GM21737 (cell line): ENCODE data around the gene CLEC16A.

Experiments used
- ATAC-seq: cut with Tn5 transposase; IDR thresholded peaks from one replicate; pipeline ENCODE4 v1.9.1; 2021; ENCODE audit warnings: mild to moderate bottlenecking, moderate library complexity; ENCODE audit not compliant: unreplicated experiment

The CLEC16A gene

DNA sequence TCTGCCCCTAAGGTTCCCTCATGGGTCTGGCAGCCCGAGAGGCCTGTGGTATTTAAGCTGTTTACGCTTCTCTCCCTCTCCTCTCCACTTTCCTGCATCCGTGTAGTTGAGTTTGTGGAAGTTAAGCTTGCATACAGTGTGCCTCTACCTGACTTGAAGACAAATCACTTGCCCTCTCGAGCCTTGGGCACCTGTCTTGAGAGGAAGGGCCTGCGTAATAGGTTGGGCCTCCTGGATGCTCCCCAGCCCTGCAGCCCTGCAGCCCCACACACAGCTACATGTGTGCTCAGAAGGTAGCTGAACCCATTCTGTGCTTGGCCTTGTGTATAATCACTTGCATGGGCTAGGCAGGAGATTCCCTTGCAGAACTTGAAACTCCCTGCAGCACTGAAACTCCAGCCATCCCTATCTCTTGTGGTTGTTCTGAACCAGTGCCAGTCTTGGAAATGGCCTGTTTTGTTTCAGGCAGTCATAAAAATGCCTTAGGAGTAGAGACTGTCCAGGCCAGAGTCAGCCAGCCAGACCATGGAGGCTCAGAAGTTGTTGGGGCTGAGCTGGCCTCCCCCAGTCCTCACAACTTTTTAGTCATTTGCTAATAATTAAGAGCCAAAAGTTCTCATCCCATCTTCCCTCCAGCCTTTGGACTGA is 134.6 kb downstream of the CLEC16A start:
- no peak for ATAC-seq

DNA sequence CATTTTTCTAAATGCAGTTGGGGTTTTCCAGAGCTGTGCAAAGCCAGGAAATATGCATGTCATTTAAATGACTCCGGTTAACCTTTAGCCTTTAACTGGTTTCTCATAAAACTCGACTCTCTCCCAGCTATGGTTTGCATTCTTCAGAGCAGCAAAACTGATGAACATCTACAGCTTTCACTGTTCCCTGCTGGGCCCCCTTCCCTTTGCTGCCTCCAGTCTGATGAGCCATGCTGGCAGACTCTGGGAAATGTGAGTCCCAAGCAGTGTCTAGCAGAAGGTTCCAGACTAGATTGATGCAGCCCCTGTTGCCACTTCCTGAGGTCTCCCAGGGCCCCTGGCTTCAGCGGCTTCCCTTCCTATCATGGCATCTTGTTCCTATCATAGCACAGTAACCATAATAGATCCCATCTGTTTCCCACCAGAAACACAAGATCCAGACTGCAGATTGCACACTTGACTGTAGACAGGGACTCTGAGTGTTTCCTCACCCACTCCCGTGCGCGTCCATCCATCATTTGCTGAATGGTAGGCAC is 135.4 kb downstream of the CLEC16A start:
- ATAC-seq = no peak

DNA sequence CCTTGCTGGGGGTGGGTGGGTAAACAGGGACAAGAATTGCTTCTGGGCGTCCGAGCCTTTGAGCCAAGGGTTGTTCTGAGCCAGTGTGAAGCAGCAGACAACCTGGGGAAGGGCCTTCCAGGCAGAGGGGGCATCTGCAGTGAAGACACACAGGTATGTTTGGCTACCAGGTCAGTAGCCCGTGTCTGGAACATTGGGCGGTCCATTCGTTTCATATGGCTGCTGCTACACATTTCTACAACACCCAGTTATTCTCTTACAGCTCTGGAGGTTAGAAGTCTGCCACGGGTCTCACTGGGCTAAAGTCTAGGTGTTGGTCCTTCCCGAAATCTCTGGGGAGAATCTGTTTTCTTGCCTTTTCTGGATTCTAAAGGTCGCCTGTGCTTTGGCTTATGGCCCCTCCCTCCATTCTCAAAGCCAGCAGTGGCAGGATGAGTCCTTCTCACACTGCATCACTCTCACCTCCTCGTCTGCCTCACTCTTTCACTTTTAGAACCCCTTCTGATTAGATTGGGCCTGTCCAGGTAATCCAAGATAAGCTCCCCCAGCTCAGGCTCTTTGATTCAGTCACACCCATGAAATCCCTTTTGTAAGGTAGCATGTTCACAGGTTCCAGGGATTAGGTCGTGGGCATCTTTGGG is 136.1 kb downstream of the CLEC16A start:
- no peak for ATAC-seq

DNA sequence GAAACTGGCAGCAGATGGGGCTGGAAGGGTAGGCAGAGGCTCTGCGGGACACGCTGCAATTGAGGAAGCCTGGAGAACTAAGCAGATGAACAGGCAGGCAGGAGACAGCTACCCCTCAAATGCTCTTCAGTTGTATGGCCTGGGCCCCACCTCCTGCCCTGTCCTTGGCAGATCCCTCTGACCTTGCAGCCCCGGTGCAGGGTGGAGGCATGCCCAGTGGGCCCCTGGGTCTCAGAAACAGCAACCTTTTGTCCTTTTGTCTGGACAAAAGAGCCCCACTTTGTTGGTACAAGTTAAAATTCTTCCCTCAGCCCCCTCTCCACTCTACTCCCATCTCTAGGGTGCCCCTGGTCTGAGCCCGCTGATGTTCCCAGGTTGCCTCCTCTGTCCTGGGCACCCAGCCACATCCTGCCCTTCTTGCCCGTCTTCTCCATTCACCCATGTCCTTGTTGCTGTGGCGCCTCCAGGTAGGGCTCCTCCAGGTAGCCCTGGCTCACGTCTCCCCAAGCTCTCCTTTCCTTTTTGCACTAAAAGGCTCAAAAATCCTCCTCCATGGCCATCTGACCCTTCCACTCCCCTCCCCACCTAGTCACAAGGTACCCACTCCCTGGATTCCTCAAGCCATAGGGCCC is 136.8 kb downstream of the CLEC16A start:
- ATAC-seq = no peak

DNA sequence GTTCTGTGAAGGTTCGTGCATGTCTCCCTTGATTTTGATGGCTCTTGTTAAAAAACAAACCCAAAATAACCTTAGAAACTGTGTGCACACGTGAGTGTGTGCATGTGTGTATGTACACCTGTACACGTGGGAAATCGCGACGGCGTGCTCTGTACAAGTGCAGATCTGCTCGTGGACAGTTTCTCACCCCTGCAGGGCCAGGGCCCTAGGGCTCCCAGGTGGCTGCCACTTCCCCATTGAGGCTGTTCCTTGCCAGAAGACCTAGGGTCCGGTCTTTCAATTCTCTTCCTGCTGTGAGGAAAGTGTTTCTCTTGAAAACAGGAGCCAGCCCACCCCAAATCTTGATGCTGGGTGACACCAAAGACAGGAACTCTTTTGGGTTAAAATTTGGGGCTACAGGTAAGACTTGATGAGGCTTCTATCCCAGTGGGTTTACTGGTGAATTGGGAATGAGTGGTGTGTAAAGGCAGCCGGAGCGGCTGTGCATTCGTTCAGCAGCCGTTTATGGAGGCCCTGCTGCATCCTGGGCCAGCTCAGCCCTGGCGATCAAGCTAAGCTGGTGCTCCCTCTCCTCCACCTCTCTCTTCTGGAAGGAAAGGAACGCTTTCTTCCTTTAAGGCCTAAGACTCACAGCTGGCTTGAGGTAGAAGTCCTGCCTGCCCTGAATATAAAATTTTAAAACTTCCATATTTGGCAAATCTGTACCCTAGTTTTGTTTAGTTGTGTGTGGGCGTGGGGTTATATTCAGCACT is 137.9 kb downstream of the CLEC16A start:
- no peak for ATAC-seq

DNA sequence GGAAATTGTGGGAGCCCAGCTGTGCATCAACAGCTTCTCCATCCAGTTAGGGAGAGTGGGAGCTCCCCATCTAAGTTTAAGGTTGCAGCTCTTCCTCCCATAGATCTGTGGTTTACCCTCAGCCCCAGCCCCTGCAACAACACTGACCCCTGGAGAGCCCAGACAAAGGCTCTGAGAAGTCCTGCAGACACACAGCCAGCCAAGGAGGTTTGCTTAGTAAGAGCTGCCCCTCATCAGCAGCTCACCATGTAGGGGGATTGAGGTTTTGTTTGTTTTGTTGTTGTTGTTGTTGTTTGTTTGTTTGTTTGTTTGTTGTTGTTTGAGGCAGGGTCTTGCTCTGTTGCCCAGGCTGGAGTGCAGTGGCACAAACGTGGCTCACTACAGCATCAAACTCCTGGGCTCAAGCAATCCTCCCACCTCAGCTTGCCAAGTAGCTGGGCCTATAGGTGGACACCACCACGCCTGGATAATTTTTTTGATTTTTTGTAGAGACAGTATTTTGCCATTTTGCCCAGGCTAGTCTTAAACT is 138.6 kb downstream of the CLEC16A start:
- no peak for ATAC-seq

DNA sequence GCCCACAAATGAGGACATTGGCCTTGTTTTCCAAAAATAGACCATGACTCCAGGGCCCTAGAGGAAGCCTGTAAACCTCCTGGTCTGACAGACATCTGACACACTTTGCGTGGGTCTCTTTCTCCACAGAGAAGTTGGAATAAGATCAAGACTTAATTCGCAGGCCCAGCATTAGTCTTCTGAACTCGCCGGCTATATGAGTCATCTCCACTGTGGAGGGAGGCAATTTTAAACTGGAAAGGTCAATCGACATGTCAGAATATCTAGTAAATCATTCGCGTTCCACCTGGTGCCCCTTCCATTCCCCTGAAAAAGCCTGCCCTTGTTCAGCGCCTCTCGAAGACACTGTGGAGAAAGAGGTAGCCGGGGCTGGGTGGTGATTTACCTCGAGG is 140.1 kb downstream of the CLEC16A start:
- ATAC-seq = no peak

DNA sequence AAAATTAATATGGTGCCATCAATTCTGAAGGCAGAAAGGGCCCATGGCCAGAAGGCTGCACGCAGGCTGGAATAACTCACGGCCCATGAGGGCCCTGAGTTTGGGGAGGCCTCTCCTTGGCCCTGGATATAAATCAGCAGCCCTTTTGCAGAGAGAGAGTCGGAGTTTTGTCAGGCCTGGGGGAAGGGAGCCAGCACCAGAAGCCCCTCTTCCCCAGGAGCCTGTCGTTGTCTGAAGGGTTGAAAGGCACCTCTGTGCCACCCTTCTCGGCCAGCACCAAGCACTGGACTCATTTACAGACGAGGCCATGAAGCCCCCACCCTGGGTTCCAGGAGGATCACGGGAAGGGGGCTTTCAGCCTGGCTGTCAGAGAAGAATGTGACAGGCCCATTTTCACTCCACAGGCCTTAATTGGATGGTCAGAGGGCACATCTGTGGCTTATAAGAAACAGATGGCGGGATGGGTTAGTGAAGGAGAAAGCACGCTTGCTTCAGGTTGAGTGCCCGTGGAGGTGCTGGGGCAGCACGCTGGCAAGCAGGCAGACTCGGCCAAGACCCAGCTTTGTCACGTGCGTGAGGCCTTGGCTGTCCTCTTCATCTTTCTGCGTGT is 140.6 kb downstream of the CLEC16A start:
- ATAC-seq = no peak

DNA sequence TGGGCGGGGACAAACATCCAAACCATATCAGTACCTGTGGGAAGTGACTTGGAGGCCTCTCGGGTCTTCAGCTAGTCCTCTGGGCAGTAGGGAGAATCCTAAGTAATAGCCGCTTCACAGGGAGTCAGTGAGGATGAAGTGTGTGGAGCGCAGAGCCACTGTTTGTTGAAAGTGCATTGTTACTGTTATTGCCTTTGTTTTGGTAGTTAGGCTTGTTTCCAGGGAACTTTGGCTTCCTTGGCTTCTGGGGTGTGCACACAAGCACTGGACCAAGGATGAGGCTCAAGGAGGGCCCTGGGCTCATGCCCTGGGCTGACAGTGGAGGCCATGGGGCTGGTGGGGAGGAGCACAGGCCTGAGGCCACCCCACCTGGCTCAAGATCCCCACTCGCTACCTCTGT is 141.6 kb downstream of the CLEC16A start:
- ATAC-seq = no peak

DNA sequence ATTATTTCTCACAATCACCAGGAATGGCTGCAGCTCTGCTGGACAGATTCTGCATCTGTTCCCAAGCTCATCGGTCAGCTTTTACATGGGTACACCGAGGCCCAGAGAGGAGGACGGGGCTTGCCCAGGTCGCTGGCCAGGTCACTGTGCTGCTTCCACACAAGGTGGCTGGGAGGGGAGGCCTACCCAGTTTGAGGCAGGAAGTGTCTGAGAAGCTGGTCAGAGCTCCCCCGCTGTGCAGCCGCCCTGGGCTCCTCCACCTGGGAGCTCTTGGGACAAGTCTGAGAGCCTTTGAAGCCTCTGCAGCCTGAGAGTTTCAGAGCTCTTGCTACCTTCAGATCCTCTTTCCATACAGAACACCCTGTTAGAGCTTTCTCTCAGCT is 143.3 kb downstream of the CLEC16A start:
- no peak for ATAC-seq

DNA sequence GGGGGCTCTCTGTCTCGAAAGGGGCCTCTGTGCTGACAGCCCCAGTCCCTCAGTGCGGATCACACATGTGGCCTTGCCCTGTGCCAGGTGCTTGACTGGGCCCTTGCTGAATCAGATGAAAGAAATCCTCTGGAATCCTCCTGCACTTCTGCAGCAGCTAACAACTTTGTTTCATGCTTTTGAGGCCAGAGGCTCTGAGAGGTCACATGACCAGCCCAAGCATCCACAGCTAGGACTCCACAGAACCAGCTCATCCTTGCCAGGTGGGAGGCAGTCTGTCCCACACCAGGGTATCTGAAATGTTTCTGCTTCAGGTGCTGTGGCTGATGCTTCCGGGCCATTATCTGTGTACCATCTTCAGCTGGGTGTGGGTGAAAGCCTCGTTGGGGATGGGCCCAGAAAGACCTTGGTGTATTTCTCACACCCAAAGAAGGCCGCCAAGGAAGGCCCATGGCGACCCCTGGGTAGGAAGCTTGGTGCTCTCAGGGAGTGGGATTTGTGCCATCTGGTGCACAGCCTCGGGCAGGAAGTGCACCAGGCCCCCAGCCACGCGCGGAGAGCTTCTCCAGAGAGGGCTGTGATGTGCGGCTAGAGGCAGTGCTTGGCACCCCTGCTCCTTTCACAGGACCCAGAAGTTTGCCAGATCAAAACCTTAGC is 143.8 kb downstream of the CLEC16A start:
- ATAC-seq = no peak

DNA sequence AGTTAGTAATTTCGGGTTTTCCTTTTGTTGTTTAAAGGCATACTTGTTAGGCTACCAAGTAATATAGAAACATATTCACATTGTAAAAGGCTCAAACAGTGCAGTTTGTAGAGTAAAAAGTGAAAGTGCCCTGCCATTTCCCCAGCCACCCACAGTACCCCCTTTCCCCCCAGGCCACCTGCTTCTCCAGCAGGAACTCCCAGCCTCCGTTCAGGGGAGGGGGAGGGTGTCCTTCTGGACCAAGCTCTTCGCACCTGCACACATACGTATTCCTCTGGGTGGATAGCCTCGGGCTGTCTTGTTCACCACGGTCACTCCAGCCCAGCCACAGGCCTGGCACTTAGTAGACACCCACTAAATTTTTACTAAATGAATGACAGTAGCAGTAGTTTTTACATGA is 144.5 kb downstream of the CLEC16A start:
- ATAC-seq = no peak

DNA sequence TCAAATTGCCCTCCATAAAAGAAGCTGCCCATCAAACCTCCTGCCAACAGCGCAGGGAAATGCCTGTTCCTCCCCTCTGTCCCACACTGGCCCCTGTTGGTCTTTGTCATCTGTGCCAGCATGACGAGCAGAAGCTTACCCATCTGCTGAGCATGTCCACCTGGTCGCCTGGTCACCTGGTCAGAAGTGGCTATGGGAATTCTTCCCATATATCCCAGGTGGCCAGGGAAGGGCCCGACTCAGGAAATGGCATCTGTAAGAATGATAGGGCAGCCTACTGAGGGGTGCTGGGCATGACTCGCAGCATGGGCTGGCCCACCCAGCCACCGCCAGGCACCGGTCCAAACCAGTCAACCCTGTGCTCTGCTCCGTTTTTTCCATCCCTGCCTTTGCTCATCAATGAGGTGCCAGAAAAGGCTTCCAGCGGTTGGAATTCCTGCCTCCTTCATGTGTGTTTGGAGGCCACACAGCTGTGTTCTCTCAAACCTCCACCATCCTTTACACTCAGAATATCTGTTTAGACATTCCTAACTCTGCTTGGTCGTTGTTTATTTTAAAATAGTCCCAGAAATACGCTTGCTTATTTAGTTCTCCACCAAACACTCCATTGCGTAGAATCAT is 145.2 kb downstream of the CLEC16A start:
- ATAC-seq = no peak

DNA sequence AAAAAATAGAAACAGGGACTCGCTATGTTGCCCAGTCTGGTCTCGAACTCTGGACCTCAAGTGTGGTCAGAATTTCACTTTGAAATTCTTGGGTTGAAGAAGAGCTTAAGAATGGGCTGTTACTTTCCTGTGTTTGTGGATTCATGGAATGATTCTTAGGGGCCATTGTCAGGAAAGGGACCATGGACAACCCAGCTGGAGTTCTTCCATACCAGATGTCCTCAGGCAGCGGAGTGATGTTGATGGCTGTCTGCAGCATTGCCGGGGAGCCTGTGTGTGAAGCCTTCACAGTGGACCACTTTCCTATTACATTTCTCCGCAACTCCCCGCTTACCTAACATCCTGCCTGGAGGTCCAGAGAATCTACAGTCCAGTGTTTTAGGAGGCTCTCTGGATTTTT is 145.9 kb downstream of the CLEC16A start:
- no peak for ATAC-seq

DNA sequence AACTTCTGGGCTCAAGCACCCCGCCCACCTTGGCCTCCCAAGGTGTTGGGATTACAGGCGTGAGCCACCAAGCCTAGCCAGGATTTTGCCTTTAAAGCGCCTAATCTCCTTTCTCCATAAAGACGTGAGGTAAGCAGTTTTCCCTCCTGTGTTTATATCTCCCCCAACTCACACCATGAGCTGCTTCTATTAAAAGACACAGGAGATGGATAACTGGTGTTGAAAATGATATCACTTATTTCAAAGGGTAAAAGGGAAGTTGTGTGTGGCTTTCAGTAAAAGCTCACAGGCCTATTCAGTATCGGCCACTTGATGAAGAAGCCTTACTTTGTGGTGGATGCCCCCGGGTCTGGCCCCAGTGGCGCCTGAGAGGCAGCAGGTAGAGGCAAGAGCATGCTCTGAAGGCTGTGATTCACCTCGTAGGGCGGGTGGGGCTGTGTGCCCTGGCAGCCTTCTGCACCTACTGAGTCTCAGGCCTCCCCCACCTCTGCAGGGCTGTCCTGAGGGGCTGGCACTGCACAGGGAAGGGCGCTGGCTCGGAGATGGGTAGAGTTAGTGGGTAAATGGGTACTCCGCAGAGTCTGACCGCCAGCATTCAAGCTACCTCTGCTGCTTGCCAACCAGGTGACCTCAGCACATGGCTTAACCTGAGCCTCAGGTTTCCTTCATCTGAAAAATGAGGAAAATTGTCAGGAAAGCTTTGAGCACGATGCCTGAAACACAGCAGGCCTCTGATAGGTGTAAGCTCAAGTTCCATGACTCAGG is 146.8 kb downstream of the CLEC16A start:
- ATAC-seq = no peak

DNA sequence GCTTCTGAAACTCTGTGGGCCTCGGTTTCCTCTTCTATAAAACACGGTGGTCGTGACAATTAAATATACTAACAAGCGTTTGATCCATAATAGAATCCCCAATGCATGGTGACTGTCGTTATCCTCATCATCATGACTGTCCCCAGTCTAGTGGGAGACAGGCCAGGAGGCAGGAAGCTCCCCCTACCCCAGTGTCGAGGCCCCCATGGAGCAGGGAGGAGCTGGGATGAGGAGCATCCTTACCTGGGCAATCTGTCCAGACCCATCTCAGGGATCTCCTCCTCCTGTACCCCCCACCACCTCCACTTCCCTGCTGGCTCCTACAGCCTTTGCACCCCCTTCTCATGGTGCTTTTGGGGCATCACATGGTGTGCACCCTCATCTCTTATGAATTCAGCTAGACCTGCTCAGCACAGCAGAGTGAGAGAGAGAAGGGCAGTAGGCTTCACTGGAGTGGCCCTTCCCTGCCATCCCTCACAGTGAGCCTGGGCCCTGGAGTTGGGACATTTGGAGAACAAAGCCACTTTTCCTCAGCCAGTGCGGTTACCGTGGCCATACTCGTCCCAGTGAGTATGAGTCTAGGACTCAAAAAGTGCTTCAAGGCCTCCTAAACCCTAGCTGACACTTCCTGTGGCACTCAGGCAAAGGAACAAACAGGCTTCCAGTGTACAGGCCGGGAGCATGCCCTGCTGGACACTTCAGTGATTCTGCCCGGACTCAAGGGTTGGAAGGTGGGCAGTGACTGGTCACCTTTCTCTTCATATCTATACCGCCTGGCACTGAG is 148.6 kb downstream of the CLEC16A start:
- ATAC-seq = no peak

DNA sequence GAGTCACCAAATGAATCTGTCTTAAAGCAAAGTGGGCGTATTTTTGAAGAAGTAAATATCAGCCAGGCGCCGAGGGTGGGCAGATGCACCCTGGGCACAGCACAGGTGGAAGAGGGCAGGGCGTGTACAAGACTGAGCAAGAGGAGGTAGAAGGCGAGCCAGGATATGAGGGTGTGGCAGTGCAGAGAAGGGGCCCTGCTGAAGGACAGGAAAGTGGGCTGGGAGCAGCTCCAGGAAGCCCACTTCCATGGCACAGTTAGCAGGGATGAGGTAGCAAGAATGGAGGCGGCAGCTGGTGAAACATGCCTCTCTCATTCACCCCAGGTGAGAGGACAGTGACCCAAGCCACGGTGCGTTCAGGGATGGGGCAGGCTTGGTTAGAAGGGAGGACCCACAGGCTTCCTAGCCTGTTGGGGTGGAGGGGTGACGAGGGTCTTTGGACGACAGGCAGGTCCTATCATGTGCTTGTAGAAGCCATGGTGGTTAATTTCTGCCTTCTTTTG is 149.3 kb downstream of the CLEC16A start:
- no peak for ATAC-seq
